CD4-positive, alpha-beta T cell (primary cell): ENCODE results near the gene ARL16. TPM values are rescaled to one million over a fixed set of nuclear protein-coding genes. Genes with fewer than 3 reads are reported as not detected.

Experiments
- ATAC-seq: fragments of 200-7000 bp; cut with Tn5 transposase; one replicate; pipeline ENCODE4 v1.10.0; 2022; ENCODE audit warnings: mild to moderate bottlenecking; ENCODE audit not compliant: poor library complexity
- CTCF ChIA-PET: fragments of 350-600 bp; sonication (Branson Sonifier 250); formaldehyde crosslinking; loops from one replicate; lab custom pipeline; 2021; ENCODE audit warnings: antibody characterized with exemption, inconsistent platforms; lab: Charles Lee
- POLR2A ChIA-PET: fragments of 350-600 bp; sonication (Branson Sonifier 250); formaldehyde crosslinking; loops from one replicate; lab custom pipeline; 2021; ENCODE audit warnings: antibody characterized with exemption, inconsistent platforms; lab: Charles Lee
- DNase-seq, 14 experiments: peaks; one replicate each; pipeline ENCODE4 v3.0.0-alpha.2; 2013 to 2020; ENCODE audit warnings: mixed read lengths in 2 of 14
- H3K27ac ChIP-seq, 2 donors: one replicate each; pipeline versions ENCODE4 v1.5.1 to v1.7.0; 2013; ENCODE audit warnings: low read length in 2 of 2, low read depth in 1 of 2, mild to moderate bottlenecking in 1 of 2
- H3K27me3 ChIP-seq, 2 experiments: 1 replicate in 1 of 2; 2 replicates in 1 of 2; pipeline versions ENCODE4 v1.6.1 to v1.7.0; 2013; ENCODE audit warnings: low read length in 2 of 2, control low read depth in 1 of 2, mild to moderate bottlenecking in 1 of 2, moderate library complexity in 1 of 2; ENCODE audit not compliant: insufficient read depth in 2 of 2, control insufficient read depth in 1 of 2
- H3K36me3 ChIP-seq: one replicate; pipeline ENCODE4 v1.6.1; 2013; ENCODE audit warnings: low read length, control low read depth; ENCODE audit not compliant: insufficient read depth
- H3K4me1 ChIP-seq: one replicate; pipeline ENCODE4 v1.6.1; 2013; ENCODE audit warnings: low read length, control low read depth; ENCODE audit not compliant: insufficient read depth
- H3K4me3 ChIP-seq: one replicate; pipeline ENCODE4 v1.5.1; 2013; ENCODE audit warnings: mild to moderate bottlenecking, low read length, moderate library complexity
- H3K9me3 ChIP-seq, 2 experiments: 1 replicate in 1 of 2; 2 replicates in 1 of 2; pipeline versions ENCODE4 v1.6.1 to v1.7.0; 2013; ENCODE audit warnings: low read length in 2 of 2, mild to moderate bottlenecking in 2 of 2, control low read depth in 1 of 2, moderate library complexity in 1 of 2; ENCODE audit not compliant: control insufficient read depth in 1 of 2, insufficient read depth in 1 of 2
- H3K27ac Mint-ChIP-seq: one replicate; pipeline ENCODE4 v1.8.0; 2020; ENCODE audit warnings: mixed read lengths
- H3K27me3 Mint-ChIP-seq: one replicate; pipeline ENCODE4 v1.8.0; 2021; ENCODE audit warnings: mixed read lengths
- H3K36me3 Mint-ChIP-seq: one replicate; pipeline ENCODE4 v1.8.0; 2021; ENCODE audit warnings: low read depth, mixed read lengths
- H3K4me1 Mint-ChIP-seq: one replicate; pipeline ENCODE4 v1.8.0; 2021; ENCODE audit warnings: low read depth, mixed read lengths
- H3K4me3 Mint-ChIP-seq: one replicate; pipeline ENCODE4 v1.8.0; 2020; ENCODE audit warnings: mild to moderate bottlenecking, mixed read lengths
- H3K9me3 Mint-ChIP-seq: one replicate; pipeline ENCODE4 v1.8.0; 2020; ENCODE audit warnings: mixed read lengths
- CTCF ChIP-seq: fragments of 200-600 bp; IDR thresholded peaks from one replicate; pipeline ENCODE4 v1.8.0; 2022; ENCODE audit warnings: antibody characterized with exemption, mild to moderate bottlenecking
- intact Hi-C, 2 experiments: fragments of 100-400 bp; cut with DNase I in 1 of 2; cut with micrococcal nuclease in 1 of 2; formaldehyde crosslinking; loops; one replicate each; pipeline versions ENCODE4 v1.15.1 to v1.9.0; 2023 to 2025; cut with DNase I, micrococcal nuclease
- total RNA-seq, 174 experiments: library from RNA in 2 of 174; stranded (reverse) in 2 of 174; gene quantifications; one replicate each; pipeline ENCODE4 v1.2.3 and lab custom pipeline; 2021 to 2026

ARL16 gene
- total RNA-seq, 2 experiments from 2014 or later, result 35.7 to 38.5 TPM

DNA sequence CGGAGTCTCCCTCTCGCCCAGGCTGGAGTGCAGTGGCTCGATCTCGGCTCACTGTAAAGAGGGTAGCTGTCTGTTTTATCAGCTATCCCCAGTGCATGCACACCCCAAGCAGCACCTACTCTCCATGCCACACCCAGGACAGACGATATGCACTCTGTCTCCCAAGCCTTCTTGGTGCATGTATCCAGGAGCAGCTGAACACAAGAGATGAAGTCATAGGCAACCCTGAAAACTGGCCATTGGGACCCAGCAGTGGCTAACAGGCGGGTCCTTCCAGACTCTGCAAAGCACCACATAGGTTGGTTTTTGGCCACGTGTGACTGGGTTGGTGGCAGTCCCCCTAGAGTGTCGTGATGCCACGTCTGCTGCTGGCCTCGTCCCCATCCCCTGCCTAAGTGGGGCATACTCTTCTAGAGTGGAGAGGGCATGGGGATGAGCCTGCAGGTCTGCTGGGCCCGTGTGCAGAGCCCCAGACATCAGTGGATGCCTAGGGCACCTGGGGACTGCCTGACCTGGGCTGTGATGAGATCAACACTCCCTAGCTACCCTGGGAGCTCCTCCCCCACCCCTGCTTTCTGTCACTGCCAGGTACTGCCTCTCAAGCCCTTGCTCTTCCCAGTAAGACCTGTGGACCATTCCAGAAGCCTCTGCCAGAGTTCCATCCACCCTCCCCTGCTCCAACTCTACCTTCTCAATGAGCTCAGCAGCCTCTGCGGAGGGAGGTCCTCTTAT lies 36.6 kb downstream of the ARL16 start:
- Mint-ChIP-seq H3K4me3 (no peak overlapping the region), H3K36me3 (no peaks in the 10 kb centered on the region), H3K4me1 (no peaks in the 10 kb centered on the region), H3K27ac (no peak overlapping the region), H3K27me3 (peaks cover 27% of the 10 kb centered on the region), H3K9me3 (no peaks in the 10 kb centered on the region)
- DNase-seq, result no peak
- no peak overlapping the region for H3K4me3 ChIP-seq
- CTCF ChIA-PET, result no interaction called here
- no peaks in the 10 kb centered on the region for H3K4me1 ChIP-seq
- no peak overlapping the region for H3K27ac ChIP-seq
- H3K27me3 ChIP-seq, result peaks cover 20 to 27% of the 10 kb centered on the region in 2 experiments
- no peak for TF ChIP-seq CTCF
- no peaks in the 10 kb centered on the region for H3K36me3 ChIP-seq
- POLR2A ChIA-PET, result no interaction called here
- intact Hi-C loops, result no loop called here
- peaks cover 0 to 15% of the 10 kb centered on the region in 2 experiments for H3K9me3 ChIP-seq
- no peak for ATAC-seq

DNA sequence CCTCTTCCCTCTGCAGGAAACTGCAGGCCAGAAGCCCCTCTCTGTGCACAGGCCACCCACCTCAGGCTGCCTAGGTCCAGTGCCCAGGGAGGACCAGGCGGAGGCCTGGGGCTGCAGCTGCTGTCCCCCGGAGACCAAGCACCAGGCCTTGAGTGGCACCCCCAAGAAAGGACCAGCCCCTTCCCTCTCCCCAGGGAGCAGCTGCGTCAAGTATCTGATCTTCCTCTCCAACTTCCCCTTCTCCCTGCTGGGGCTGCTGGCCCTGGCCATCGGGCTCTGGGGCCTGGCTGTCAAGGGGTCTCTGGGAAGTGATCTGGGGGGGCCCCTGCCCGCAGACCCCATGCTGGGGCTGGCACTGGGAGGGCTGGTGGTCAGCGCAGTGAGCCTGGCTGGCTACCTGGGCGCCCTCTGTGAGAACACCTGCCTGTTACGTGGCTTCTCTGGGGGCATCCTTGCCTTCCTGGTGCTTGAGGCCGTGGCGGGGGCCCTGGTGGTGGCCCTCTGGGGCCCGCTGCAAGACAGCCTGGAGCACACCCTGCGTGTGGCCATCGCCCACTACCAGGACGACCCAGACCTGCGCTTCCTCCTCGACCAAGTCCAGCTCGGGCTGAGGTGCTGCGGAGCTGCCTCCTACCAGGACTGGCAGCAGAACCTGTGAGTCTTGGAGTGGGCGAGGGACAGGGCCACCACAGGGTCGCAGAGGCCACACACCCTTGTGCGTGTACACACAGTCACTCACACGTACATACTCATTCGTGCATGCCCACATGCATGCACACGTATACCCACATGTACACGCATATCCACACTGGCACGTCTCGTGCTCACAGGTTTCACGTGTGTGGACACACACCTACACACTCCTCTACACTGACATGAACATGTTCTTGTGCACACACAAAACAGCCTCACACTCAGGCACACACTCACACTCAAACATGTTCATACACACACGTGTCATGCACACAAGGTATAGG lies 38.3 kb downstream of the ARL16 start:
- CTCF ChIA-PET, result no interaction called here

More for the DNA sequence above, 38.3 kb downstream of the ARL16 start:
- Histone ChIP-seq H3K4me3 (no peak overlapping the region), H3K27me3 (peaks cover 12% of the 10 kb centered on the region in 2 experiments), H3K4me1 (no peaks in the 10 kb centered on the region), H3K9me3 (peaks cover 0 to 15% of the 10 kb centered on the region in 2 experiments), H3K27ac (no peak overlapping the region), H3K36me3 (no peaks in the 10 kb centered on the region)
- DNase-seq, result no peak
- no peak overlapping the region for H3K4me3 Mint-ChIP-seq
- H3K27me3 Mint-ChIP-seq, result peaks cover 20% of the 10 kb centered on the region
- H3K27ac Mint-ChIP-seq, result no peak overlapping the region
- H3K4me1 Mint-ChIP-seq, result no peaks in the 10 kb centered on the region
- no peaks in the 10 kb centered on the region for H3K9me3 Mint-ChIP-seq
- H3K36me3 Mint-ChIP-seq, result no peaks in the 10 kb centered on the region
- intact Hi-C loops, result no loop called here
- ATAC-seq, result no peak
- TF ChIP-seq CTCF, result no peak
- POLR2A ChIA-PET, result no interaction called here
